IPS DF 19.7 (cell line): ENCODE measurements around the gene UQCRHL.
"Not testable (repeated sequence)": the region's sequence is repeated elsewhere in the genome, so short reads cannot be mapped to it uniquely, and the experiment has no call there.

Experiments
- DNase-seq: peaks from one replicate; pipeline ENCODE4 v3.0.0-alpha.2; 2013; ENCODE audit warnings: low read depth, low spot score

UQCRHL gene

DNA sequence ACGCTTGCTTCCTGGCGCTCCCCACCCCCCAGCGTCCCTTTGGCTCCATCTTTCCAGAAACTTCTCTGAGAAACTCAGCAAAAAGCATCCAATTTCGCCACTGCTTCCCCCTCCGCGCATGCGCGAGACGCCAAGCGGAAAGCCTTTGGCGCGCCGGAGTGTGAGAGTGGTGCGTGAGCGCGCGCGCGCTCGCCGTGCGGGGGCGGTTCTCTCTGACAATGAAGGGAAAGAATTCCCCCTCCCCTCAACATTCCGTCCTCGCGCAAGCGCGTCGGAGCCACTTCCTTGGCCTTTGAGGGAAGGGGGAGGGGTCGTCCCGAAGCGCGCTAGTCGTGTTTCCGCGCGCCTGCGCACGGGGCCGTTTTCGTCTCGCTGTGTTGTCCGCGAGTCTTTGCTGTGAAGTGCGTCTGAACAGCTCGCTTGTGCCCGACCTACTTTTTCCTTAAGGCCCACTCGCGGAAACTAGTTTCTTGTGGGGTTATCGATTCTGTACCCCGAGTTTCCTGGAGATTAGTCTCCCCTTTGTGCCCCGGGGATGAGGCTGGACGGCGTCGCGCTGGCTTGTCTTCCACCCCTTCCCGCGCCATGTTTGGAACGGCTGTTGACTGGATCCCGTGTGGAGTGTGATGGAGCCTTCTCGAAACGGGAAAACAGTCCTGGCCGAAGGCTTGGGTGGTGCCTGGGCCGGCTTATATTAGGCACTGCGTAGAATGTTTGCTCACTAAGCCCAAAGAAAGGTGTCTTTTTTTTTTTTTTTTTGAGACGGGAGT is 28.5 kb upstream of the UQCRHL start:
- DNase-seq: peak; percentile 91

DNA sequence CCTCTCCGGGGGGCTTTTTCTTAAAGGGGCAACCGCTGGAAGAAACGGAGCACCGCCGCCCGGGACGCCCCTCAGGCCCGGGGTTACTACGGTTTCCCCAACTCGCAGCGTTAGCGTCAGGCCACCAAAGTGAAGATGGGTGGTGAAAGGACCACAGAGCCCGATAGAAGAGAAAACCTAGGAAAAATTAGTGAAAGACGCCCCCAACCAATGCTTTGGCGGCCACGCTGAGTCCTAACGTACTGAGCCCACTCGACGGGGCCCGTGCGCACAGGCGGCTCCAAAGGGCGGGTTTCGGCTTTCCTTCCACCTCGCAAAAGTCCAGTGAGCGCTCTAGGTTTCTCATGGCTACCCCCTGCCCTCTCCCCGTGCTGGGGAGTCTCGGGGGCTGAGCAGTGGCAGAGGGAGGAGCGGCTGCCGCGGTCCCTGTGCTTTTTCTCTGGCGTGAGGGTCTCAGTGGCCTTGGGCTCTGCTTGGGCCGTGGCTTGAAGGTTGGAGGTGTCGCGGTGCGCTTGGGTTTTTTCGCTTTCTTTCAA is 27.8 kb upstream of the UQCRHL start:
- DNase-seq: no peak

DNA sequence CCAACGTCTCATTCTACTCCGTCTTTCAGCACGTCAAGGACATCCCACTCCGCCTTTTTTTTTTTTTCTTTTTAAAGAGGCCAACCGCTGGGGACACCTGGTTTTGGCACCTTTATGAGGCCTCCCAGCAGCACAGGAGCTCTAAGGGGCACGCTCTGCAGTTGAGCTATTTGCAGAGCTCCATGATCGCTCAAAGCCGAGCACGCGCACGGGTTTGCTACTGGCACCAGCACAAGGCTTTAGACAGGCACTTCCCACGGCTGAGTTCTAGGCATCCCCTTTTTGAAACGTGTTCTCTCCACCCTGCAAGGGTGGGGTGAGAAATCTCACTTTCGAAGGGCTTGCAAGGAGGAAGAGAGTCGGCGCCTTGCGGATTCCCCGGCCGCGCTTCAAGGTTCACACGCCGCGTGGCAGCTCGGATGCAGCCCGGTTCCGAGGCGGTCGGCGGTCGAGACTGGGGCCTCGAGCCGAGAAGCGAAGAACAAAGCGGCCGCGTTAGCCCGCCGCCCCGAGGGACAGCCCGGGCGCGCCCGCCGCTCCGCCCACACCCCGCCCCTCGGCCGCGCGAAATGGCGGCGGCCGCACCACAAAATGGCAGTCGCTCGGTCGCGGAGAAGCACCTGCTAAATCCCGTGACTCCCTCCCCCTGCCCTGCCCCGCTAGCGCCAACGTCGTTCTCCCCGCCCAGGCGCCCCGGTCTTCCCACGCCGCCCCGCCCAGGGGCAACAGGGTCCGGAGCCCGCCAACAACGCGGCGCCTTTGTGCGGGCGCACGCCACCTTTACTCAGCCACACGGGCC is 27.2 kb upstream of the UQCRHL start:
- no peak for DNase-seq

DNA sequence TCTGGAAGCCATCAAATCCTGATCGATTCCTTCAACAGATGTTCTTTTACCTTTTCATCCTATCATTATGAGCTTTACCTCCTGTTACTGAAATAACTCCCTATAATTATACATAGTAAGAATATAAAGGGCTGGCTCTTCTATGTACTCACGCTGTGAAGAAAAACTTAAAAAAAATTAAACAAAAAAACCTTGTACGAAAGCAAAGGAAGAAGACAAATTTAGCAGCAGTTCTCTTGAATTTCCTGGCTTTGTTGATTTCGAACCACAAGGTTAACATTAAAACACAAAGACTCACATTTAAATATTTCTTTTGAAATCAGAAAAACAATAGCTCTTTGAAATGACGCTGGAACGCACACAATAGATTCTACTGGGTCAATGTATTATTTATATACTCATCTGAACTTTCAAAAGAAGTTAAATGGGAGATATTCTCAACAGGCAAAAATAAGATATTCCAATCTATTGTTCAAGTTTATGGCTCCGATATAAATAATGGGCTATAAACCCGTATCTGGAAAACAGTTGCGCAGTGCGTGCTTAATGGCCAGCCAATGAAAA is 26.5 kb upstream of the UQCRHL start:
- no peak for DNase-seq

DNA sequence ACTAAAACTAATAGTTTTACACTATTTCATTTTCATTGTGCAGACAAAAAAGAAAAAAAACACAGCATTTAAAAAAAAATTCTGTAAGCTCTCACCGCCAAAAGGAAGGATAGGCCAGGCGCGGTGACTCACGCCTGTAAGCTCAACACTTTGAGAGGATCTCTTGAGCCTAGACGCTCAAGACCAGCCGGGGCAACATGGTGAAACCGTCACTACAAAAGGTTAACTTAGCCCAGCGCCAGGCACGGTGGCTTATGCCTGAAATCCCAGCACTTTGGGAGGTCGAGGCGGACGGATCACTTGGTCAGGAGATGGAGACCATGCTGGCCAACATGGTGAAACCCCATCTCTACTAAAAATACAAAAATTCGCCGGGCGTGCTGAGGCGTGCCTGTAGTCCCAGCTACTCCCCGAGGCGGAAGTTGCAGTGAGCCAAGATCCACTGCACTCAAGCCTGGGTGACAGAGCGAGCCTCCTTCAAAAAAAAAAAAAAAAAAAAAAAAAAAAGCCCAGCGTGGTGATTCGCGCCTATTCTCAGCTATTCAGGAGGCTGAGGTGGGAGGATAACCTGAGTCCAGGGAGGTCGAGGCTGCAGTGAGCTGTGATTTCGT is 25.7 kb upstream of the UQCRHL start:
- no peak for DNase-seq

DNA sequence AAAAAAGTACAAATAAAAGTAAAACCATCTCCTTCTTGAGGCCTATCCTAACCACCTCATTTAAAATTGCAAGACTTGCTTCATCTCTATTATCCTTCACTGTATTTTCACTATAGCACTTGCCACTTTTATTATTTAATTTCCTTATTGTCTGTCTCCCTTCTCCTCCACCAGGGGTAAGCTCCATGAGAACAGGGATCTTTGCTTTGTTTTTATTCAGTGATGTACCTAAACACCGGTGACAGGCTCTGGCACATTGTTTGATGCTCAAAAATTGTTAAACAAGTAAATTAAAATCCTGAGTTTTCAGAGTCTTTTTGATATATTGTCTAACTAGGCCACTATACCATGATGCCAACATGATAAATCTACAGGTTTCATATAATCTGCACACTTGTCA is 22.8 kb upstream of the UQCRHL start:
- DNase-seq: no peak

DNA sequence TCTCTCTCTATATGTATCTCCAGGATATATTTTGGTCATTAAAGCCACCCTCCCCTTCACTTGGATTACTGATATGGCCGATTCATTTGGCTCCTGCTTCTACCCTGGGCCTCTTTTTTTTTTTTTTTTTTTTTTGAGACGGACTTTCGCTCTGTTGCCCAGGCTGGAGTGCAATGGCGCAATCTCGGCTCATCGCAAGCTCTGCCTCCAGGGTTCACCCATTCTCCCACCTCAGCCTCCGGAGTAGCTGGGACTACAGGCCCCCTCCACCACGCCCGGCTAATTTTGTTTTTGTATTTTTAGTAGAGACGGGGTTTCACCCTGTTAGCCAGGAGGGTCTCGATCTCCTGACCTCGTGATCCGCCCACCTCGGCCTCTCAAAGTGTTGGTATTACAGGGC is 21.5 kb upstream of the UQCRHL start:
- not testable (repeated sequence) for DNase-seq

DNA sequence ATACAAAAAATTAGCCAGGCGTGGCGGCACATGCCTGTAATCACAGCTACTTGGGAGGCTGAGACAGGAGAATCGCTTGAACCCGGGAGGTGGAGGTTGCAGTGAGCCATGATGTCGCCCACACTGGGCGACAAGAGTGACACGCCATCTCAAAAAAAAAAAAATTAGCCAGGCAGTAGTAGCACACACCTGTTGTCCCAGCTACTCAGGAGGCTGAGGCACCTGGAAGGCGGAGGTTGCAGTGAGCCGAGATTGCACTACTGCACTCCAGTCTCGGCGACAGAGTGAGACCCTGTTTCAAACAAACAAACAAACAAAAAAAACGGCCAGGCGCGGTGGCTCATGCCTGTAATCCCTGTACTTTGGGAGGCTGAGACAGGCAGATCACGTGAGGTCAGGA is 20.1 kb upstream of the UQCRHL start:
- DNase-seq: not testable (repeated sequence)

DNA sequence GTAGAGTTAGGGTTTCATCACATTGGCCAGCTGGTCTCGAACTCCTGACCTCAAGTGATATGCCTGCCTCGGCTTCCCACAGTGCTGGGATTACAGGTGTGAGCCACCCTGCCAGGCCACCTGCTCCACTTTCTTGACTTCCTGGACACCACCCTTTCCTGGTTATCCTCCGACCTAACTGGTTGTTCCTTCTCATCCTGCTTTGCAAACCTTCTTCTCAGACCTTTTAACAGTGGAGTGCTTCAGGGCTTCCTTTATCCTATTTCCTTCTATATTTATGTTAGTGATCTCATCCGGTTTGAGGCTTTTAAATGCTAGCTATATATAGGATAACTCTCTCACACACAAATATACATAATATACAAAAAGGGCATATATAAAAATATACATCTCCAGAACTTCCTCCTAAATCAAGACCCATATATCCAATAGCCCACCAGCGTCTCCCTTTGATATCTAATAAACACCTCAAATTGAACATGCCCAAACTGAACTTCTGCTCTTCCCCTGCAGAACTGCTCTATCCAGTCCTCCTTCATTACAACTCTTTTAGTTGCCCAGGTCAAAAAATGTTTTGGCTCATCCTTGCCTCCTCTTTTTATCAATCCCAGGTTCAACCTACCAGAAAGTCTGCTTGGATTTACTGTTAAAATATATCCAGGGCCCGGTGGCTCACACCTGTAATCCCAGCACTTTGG is 19.5 kb upstream of the UQCRHL start:
- DNase-seq: no peak

DNA sequence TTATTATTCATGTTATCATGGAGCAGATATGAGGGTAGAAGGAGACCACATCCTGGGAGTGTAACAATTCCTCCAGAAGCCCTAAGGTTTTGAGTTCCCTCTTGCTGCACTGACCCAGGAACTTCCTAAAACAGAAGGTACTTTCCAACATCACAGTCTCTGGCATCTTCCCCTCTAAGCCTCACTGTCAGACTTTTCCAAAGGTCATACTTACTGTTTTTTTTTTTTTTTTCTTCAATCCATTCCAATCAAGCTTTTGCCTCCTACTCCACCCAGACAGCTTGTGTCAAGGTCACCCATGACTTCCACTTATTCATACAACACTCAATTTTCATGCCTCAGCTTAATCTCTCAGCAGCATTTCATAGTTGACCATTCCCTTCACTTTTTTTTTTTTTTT is 18.4 kb upstream of the UQCRHL start:
- DNase-seq: no peak

DNA sequence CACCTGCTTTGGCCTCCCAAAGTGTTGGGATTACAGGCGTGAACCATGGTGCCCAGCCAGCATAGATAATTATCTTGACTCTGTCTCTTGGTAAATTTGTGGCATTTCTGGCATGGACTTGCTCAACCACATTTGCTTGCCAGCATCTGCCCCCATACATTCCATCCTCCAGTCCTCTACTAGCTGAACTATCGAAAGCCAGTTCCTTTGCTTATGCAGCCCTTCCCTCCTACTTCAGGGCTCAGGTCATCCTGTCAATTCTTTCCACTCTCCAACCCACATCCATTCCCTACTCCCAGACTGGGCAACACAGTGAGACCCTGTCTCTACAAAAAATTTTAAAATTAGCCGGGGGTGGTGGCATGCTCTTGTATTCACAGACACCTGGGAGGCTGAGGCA is 13.0 kb upstream of the UQCRHL start:
- no peak for DNase-seq

DNA sequence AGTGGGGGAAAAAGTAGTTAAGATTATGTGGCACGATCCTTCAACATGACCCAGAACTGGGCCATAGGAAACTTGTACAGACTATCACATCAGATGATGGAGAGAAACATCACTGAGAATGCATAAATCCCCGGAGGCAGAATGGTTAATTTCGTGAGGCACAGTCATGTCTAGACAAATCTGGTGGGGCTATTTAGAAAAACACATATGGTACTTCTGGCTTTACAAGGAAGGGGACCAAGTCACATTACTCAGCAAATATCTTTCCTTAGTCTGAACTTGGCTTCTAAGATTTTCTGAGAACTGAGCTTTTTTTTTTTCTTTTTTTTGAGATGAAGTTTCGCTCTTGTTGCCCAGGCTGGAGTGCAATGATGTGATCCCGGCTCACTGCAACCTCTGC is 9.2 kb upstream of the UQCRHL start:
- no peak for DNase-seq

DNA sequence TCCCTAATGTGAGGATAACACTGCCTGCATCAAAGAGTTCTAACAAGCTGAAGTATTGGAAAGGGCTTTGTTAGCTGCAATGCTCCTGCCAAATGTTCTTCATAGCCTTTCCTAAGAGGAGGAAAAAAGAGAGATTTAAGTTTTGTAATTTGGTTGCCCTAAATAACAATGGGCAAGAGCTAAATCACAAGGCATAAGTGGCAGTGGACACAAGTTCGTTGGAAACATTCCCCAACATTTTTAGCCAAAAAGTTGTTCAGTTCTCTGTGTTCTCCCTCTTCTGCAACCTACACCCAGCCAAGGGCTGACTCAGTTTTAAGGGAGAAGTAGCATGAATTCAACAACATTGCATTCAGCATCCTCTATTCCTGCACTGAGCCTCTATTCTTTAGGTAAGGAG is 2.6 kb upstream of the UQCRHL start:
- DNase-seq: no peak

DNA sequence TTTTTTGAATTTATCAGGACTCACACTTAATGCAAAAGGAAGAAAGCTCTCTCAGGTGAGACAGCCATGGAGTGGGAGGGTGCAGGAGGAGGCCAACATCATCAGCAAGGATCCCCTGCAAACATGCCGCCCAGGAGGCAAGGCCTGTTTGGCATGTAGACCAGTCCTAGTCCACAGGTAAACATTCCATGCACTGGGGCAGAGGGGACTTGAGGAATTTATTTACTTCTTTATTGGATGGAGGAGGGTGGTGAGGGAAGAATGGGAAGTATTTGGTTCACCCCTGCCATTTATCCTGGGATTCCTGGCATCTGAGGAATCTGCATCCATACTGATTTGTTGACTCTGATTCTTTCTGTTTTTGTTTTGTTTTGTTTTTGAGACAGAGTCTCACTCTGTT is 1.5 kb upstream of the UQCRHL start:
- no peak for DNase-seq

DNA sequence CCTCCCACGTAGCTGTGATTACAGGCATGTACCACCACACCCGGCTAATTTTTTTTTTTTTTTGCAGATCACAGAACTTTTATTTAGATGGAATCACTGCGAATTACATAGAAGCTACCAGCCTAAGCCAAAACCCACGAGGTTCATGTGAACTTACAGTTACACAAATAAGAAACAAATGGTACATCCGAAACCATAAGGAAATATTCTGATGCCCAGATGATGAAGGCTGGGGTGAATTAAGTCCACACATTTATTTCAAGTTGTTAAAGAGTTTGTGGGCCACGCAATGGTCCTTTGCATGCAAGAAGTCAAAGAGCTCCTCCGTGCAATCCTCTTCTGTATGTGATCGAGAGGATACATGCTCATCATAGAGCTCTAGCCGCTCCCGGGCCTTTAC is 328 bp downstream of the UQCRHL start:
- no peak for DNase-seq

DNA sequence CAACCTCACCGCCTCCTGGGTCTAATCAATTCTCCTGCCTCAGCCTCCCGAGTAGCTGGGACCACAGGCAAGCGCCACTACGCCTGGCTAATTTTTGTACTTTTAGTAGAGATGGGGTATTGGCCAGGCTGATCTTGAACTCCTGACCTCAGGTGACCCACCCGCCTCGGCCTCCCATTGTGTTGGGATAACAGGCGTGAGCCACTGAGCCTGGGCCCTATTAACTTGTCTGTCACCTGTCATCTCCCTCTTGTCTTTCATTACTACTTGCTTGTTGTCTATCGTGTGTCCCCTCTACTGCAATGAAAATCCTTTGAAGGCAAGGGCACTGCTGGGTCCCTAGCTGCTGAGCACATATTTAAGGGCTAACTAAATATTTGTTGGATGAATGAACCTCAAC is 3.4 kb downstream of the UQCRHL start:
- DNase-seq: no peak

DNA sequence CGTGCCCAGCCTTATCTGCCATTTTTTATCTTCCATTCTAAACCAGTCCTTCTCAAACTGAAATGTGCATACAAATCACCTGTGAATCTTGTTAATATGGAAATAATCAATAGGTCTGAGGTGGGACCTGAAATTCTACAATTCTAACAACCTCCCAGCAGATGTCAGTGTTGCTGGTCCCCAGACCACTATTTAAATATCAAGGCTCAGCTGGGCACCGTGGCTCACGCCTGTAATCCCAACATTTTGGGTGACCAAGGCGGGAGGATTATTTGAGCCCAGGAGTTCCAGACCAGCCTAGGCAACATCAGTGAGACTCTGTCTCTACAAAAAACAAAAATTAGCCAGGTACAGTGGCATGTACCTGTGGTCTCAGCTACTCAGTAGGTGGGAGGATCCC is 4.1 kb downstream of the UQCRHL start:
- DNase-seq: no peak

DNA sequence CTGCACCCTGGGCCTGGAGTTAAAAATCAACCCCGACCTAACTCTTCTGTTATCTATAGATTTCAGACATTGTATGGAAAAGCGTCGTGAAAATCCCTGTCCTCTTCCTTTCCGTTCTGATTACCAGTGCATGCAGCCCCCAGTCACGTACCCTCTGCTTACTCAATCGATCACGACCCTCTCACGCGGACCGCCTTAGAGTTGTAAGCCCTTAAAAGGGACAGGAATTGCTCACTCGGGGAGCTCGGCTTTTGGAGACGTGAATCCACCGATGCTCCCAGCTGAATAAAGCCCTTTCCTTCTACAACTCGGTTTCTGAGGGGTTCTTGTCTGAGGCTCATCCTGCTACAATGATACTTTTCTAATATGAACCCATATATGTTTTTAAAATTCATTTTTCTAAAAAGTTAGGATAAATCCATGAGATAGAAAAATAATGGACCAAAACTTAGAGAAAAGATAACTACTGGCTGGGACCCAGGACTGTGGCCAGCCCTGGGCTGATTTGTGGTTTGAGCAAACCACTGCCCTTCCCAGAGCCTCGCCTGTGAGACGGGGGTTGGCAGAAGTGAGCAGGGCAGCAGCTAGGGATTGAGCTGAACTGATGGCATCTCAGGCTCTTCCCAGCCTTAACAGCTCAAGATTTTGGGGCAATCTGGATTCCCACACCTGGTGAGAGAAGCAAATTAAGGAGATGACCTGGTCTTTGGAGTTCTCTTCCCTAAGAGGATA is 5.0 kb downstream of the UQCRHL start:
- DNase-seq: no peak

DNA sequence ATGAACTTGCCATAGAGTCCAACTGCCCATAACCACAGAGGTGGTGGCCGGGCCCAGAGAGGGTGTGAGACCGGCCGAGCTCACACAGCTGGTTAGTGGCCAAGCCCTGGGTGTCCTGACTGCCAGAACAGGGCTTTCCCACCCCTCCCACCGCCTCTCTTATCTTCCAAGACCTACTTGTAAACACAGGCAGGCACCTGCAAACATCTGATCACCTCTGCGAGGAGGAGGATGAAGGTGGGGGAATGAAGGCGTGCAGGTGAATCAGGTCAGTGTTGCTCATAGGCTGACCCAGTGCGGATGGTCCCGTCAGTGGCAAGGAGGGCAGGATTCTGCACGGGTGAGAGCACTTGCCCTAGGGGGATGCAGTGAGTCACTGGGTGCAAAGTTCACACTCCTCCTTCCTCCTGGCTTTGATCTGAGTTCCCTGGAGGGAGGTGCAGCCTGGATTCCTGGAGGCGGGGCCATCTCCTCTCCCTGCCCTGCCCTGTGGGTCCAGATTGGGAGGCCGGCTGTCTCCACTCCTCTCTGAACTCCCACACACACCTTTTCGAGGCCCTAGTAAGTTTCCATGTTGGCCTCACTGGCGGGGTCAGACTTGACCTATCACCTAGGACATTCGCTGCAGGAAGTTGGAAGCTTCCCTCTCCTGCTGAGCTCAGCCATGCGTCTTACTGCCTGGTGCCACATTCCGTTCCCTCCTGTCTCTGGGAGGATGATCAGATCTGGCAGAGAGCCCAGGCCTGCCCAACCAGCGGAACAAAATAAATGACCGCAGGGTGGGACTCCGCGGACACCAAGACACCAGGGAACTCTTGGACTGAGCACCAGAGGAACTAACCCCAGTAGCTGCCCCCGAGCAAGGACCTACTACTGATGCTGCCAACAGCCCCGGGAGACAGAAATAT is 7.3 kb downstream of the UQCRHL start:
- DNase-seq: no peak
